ENCODE measurements around the gene KCNJ15.

KCNJ15 gene

DNA sequence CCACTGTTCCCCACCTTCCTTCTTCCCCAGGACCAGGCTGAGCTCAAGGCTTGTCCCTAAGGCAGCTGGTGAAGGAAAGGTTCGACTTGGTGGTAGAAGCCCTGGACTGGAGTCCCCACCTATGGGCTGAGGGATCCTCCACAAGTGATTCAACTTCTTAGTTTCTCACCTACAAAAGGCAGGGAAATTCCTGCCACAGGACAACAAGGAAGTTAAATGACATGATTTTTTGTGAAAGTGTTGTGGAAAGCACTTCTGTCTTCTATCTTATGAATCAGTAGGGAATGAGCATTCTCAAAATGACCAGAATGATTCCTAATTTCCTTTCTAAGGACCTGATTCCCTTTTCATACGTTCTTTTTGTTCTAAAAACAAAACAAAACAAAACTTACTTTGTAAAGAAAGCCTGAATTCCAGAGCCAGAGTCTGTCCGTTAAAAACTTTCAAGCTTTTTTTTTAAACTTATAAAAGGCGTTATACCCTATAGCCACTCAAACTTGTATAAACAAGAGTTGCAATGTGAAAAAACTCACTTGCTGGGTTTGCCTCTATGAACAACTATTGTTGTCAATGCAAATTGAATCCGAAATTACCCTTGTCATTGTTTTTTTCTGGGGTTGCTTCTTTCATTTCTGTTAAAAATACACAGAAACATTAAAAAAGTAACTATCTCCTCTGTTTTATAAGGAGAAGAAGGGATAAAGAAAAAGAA is 12.2 kb downstream of the KCNJ15 start:
- no peak for DNase-seq

DNA sequence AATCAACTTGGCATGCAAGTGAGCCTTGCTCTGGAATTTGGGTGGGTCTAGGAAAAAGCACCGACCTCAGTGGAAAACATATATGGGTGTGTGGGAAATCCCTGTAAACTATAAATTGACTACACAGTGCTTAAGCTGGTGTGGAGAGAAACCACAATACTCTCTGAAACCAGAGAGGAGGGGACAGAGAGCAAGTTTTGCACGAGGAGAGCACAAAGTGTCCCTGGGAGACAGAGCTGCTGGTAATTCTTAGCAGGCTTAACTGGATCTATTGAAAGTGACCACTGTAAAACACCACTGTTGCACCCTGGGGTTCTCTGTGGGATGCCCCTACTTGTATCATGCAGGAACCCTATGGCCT is 12.8 kb downstream of the KCNJ15 start:
- no peak for DNase-seq

DNA sequence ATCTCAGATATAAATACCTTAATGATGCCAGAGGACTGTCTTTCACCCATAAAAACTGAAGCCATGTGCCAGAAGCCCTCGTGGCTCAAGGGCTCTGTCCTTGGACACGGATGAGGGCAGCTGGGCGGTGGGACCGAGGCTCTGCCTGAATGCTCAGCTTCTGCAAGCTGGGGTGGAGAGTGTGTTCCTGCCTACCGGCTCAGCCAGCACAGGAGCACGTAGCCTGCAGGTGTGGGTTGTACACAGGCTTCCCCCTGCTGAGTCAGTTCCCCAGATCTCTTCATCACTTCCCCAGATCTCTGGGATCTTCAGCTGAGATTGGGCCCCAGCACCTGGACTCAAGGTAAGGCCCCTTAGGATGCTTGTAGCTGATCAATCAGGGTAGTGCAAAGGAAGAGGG is 15.4 kb downstream of the KCNJ15 start:
- no peak for DNase-seq

DNA sequence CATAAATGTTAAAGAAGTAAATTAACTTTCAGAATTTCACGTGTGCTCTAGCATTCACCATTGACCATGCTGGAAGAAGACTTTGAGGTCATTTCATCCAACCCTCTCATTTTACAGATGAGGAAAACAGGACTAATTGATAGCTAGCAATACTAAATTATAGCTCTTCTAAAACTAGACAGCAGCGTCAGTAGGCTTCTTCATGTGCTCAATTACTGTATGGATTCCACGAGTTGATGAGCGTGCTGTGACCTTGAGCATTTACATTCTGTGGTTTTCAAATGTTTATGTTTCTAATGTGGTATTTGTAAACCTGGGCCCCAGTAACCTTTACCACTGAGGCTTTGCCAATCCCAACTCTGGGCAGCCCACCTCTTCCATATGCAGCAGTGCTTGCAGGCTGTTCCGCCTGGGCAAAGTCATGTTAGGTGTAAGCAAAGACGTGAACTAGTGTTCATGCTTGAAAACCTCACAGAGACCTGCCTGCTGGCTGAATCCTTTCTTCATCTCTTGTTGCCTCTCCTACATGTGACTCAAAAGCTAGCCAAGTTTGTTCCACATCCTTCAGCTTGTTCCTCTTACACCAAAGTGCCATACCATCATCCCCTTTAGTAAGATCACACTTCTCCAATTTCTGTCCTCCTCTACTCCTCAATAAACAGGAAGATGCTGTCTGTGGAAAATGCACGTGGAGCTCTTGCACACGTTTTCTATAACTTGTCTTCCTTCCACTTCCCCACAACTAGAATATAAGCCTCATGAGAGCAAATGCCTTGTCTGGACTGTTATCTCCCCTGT is 17.2 kb downstream of the KCNJ15 start:
- DNase-seq: no peak

DNA sequence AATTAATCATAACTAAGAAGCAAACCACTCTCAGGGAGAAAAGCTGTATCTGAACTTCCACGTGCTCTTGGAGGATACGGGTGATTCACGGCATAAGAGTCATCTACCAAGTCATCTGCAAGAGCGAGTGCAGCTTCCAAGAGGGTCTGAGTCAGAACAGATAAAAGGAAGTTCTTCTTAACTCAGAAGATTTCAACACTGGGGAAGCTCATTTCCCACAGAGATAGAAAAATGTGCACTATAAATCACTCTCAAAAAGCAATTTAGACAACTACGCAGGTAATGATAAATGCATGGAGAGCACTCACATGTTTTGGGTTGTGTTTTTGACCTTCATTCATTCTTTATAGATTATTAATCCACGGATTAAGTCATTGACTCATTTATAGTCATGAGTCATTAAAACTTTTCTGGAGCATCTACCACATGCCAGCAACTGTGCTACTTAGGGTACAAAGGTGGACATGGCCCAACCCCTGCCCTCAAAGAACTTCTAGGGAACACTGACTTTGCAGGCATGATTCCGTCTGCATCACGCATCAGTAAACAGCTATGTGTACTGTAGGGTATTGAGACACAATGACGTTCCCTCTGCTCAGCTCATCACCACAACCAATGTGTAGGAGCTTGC is 20.8 kb downstream of the KCNJ15 start:
- DNase-seq: no peak

DNA sequence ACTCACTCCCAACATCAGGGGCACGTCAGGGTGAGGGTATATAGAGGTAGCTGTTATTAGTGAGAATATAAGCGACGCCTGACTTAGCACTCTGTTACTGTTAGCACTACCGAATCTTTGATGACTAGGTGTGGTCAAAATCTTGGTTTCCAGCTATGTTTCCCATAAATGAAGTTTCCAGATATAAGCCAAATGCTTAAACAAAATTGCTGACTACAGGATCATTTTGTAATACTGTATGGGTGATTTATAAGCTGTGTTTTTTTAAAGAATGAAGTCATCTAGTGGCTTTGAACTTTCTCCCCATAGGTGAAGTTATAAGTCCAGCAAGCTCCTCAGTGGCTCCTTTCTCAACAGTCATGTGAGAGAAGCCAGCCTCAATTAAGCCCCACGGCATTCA is 23.7 kb downstream of the KCNJ15 start:
- no peak for DNase-seq

DNA sequence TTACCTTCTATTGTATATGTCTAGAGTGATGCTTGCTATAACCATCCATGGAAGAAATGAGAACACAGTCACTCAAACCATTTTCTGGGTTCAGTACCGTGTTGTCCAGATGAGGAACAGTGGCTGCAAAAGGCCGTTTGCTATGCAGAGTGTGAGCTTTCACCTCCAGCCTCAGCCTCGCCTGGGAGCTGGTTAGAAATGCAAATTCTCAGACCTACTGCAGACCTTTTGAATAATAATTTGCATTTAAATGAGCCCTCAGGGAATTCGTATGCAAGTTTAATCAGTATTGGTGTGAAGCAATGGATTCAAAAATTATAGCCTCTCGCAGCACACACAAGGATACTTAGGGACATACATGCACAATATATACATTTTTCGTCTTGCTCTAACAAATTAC is 24.1 kb downstream of the KCNJ15 start:
- DNase-seq: no peak

DNA sequence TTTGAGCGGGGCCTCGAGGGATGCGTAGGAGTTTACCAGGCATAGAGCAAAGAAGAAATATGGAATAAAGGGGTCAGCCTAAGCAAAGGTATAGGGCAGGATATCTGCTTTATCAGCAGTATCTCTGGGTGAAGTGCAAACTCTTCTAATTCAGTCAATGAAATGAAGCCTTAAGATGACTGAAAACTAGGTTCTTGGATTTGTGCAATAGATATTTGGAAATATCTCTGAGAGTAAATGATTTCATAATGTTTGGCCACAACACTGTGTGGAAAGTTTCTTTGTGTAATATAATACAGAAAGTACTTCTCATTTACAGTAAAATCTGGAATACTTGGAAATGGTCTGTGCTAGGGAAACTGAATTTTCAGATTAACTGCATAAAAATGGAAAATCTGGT is 26.1 kb downstream of the KCNJ15 start:
- DNase-seq: no peak

DNA sequence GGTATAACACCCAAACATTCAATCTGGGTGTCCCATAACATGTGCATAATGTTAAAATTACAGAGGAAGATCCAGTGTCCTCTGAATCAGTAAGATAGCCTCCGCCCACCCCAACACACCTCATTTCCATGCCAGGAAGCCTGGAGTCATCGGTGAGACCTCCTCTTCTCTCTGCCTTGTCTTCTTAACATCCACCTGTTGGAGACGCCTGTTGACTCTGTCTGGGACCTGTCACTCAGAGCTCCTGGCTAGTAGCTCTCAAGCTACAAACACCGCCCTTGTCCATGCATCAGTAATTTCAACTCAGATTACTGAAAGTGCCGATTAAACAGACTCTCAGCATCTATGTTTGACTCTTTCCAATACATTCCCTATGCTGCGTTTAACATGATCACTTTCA is 27.4 kb downstream of the KCNJ15 start:
- DNase-seq: no peak

DNA sequence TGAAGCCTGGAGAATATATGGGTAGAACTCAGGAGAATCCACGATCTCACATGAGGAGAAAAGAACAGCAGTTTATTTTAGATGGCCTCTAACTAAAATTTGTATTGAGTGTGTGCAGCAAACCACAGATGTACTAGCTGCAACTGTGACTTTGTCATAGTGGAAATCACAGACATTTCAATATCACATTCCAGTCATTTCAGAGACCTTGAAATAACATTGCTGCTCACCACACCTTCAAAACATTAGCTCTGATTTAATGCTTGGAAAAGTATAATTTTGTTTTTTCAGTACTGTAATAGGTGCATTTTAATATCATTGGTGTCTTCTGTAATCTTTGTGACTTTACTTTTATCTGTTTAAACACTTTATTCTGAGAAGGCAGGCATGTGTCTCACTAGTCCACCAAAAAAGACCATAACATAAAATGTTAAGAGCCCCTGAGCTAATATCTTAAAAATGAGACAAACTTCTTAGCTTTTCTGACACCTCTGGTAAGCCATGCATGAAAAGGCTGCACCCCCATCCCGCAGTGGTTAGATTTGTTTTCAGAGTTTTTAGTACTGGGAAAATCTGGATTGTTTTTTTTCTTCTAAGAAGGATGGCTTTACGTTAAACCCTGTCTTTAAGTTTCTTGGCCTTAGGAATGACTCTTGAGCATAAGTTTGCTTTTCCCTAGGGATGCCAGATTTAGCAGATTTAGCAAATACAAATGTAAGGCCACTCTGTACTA is 30.1 kb downstream of the KCNJ15 start:
- no peak for DNase-seq

DNA sequence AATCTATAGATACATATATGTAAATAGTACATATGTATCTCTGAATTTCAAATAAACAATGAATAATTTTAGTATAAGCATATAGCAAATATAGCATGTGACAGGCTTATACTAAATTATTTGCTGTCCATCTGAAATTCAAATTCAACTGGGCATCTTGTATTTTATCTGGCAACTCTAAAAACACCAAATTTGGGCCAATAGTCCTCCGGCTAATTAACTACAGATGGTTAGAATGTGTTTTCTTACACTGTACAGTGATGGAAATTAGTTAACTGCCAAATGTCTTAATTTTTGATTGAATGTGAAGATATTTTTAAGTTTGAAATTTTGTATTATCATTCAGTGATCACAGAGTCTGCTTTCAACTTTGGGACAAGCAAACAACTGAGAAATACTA is 30.7 kb downstream of the KCNJ15 start:
- DNase-seq: no peak

DNA sequence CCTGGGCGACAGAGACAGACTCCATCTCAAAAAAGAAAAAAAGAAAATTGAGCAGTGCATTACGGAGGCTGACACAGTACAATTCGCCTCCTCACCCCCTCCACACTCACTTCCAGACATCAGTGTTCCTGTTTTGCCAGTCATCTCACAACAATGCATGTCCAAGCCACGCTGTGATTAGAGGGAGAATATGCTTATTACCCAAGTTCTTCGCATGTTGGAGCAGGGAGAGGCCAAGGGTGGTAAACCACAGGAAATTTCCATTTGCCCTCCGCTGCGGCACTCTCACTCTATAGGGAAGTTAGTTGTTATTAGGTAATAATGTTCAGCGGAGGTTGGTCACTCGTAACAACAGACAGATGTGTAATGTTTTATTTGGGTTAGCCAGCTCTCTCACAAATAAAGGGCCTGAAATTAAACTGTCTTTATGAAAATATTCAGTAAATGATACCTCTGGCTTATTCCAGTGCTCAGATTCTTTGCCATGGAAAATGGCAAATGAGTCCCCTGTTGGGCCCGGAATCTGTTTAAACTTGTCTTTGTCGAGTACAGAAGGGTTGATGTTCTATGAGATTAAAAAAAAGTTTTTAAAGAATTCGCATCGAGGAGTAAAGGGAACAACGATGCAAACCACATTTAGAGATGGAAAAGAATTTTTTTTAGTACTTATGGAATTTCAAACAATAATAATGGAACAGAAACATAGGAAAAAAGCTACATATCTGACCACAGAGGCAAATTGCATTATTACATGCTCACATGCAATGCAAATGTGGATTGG is 33.1 kb downstream of the KCNJ15 start:
- DNase-seq: no peak

DNA sequence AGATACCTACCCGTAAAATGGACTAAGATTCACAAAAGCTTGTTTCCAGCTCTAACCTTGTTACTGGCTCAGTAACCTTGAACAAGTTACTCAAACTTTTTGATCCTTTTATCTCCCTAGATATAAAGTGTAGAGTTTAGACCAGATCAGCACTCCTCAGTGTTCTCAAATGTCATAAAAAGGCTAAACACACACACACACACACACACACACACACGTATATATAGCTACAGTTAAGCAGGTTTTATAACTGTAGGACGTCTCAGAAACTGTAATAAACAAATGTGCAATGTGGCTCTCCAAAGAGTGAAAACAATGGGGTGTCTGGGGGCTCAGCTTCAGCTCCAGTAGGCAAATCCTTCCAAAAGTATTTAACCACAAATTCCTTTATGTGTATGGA is 34.0 kb downstream of the KCNJ15 start:
- DNase-seq: no peak

DNA sequence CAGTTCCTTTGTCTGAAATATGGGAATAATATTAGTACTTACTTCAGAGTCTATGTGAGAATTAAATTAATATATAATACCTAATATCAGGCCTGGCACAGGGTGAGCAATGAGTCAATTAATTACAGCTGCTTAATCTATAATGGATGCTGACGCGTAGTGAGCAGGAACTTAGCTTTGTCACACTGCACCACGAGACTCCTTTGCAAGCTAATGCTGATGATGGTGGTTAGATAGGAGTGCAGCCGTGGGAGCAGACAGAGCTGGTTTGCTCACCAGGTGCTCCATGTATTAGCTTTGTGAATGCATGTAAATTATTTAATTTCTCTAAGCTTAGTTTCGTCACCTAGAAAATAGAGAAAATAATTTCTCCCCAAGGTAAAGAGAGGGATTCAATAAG is 35.1 kb downstream of the KCNJ15 start:
- DNase-seq: no peak

DNA sequence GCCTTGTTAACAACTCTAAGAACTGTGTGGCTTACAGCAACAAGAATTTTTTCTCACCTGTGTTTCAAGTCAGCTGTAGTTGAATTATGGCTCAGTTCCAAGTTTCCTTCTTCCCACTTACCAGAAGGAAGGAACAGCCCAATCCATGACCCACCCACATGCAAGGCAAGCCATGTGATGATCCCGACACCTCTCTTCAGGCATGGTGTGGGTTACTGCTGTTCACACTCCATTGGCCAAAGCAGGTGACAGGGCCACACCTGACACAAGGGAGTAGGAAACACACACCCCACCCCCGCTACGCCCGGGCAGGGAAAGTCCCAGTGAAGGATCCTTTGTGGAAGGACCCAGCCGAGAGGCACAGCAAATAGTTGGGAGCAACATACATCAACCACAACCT is 36.3 kb downstream of the KCNJ15 start:
- DNase-seq: no peak

DNA sequence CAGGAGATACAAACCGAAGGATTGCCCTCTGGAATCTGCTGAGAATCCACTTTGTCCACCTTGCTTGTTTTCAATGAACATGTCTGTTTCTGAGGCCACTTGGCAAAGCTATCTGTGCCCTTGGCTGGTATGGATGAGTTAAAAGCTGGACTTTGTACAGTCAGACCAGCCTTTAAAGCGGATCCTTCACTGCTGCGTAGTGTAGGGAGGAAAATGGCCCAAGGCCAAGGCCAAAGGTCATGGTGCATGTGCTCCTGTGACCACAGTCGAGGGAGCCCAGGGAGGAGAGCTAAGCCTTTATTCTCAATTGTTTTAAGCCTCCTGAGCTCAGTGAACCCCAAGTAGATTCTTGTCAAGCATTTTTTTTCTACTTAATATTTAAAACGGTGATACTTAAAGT is 37.0 kb downstream of the KCNJ15 start:
- DNase-seq: no peak

DNA sequence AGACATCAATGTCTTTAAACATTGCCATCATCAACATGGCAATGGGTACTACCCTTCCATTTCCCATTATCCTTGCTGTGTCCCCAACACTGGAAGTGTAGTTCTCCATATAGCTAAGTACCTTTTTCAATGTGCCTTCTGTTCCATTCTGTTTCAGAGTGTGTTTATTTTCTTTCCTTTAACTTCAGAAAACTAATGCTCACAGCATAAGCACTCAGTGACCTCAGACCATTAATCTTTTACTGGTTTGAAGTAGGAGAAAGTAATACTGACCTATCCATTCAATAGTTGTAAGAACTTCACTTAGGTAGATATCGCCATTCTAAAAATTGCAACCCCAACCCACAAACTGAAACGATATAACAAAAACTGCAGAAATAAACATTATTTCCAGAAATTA is 37.8 kb downstream of the KCNJ15 start:
- no peak for DNase-seq

DNA sequence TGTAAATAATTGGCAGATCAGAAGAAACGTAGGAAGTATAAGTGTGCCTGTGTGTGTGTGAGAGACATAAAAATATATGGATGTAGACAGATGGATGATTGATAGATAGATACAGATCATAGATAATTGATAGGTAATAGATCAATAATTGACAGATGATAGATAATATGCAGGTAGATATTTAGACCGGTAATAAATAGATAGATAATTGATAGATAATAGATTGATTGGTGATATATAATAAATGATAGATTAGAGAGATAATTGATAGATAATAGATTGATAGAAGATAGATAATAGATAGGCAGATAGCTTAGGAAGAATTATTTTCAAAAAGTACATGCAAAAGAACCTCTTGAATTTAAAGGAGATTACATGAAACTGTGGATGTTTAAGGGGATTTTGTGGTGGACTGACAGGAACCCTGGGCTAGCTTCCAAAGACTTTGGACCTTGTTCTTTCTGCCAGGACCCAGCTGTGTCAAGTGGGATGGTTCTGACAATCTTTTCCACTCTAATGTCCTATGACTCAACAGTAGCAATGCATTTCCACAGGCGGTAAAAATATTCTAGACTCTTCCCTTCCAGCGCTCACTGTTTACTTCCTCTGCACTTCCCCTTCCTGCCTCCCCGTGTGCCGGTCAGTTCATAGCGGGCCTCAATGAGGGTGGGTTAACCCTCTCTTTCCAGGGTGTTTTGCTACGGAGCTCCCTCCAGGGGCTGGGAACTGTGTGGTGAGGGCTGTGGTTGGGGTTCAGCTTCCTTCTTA is 39.4 kb downstream of the KCNJ15 start:
- DNase-seq: no peak

DNA sequence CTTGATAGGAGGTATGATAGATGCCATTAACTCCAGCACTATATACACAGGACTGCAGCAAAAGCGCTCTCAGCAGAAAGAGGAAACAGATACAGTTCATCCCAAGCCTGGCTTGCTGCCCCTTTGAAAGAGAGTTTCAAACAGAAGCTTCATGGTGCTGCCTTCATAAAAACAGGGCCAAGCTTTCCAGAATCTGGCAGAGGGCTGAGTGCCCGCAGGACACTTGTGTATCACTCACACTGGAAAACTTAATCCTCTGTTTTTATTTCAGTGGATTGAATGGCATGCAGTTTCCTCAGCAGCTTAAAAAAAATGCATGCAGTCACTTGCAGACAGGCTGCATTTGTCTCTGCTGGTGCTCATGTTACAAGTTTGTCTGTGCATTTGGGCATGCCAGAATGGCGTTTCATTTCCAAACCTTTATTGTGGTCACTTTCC is 40.4 kb downstream of the KCNJ15 start:
- no peak for DNase-seq

DNA sequence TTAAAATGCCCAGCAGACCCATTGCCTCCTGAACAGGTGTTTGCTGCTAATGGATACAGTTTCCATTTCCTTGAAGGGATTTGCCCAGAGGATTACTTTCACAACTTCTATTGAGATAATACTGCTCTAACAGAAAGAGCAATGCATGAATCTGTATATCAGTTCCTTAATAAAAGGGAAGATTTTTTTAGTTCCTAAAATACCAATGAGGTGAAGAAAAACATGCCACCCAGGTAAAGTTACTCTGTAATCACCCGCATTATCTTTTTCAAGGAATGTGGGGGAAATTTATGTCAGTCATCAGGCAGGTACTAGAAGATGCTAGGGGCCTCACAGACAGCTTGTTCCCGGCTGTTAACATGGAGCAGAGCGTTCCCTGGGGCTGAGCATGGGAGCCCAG is 41.1 kb downstream of the KCNJ15 start:
- DNase-seq: no peak

DNA sequence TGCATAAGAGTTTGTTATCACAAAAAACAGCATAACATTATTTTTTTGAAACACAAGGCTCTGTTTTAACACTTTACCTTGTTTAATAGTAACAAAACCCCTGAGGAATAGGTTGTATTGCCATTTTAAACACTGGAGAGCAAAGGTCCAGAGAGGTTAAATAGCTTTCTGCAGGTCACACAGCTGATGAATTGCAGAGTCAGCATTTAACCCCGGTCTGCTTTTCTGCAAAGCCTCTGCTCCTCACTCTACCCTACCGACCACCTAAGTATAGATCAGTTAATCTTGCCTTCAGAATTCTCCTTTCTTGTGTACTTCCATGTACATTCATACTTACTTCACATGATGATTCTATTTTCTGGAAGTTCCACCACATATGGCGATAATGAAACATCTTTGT is 42.0 kb downstream of the KCNJ15 start:
- DNase-seq: no peak

DNA sequence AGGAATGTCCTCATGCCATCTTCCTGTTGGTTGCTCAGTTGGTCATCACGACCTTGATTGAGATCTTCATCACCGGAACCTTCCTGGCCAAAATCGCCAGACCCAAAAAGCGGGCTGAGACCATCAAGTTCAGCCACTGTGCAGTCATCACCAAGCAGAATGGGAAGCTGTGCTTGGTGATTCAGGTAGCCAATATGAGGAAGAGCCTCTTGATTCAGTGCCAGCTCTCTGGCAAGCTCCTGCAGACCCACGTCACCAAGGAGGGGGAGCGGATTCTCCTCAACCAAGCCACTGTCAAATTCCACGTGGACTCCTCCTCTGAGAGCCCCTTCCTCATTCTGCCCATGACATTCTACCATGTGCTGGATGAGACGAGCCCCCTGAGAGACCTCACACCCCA is 42.9 kb downstream of the KCNJ15 start:
- no peak for DNase-seq

All from NCI-H187 (cell line).